GM20431 (cell line): Measurements from ENCODE around the gene SH3BP5.

ENCODE experiments used
- in situ Hi-C: fragments of 300-500 bp; cut with MseI, MboI; formaldehyde crosslinking; loops from one replicate; pipeline ENCODE4 v1.15.0; 2020; ENCODE audit warnings: low sequenced_read_pairs; ENCODE audit not compliant: unreplicated experiment

SH3BP5 gene

GRCh38 chr3:15347737-15348110, 15.3 kb upstream of the SH3BP5 start:
- in situ Hi-C loops, result no loop called here

- in situ Hi-C loops, result no loop called here
Observed at GRCh38 chr3:15347063-15347736, 14.8 kb upstream of the SH3BP5 start.

- in situ Hi-C loops, result no loop called here
Observed at GRCh38 chr3:15346516-15346915, 14.1 kb upstream of the SH3BP5 start.

GRCh38 chr3:15345608-15346137, 13.3 kb upstream of the SH3BP5 start:
- in situ Hi-C loops, result no loop called here

- in situ Hi-C loops, result no loop called here
Observed at GRCh38 chr3:15345066-15345607, 12.8 kb upstream of the SH3BP5 start.

- in situ Hi-C loops, result no loop called here
Observed at GRCh38 chr3:15342945-15343344, 10.6 kb upstream of the SH3BP5 start.

GRCh38 chr3:15342246-15342645, 9.9 kb upstream of the SH3BP5 start:
- in situ Hi-C loops, result no loop called here

GRCh38 chr3:15341030-15341726, 8.8 kb upstream of the SH3BP5 start:
- in situ Hi-C loops, result no loop called here

- in situ Hi-C loops, result no loop called here
Observed at GRCh38 chr3:15339786-15340215, 7.4 kb upstream of the SH3BP5 start.

GRCh38 chr3:15339001-15339400, 6.6 kb upstream of the SH3BP5 start:
- in situ Hi-C loops, result no loop called here

GRCh38 chr3:15337963-15338362, 5.6 kb upstream of the SH3BP5 start:
- in situ Hi-C loops, result no loop called here

GRCh38 chr3:15336057-15336456, 3.7 kb upstream of the SH3BP5 start:
- in situ Hi-C loops, result no loop called here

GRCh38 chr3:15333956-15334263, 1.5 kb upstream of the SH3BP5 start:
- in situ Hi-C loops, result no loop called here

- in situ Hi-C loops, result no loop called here
Observed at GRCh38 chr3:15333099-15333955, 941 bp upstream of the SH3BP5 start.

GRCh38 chr3:15331606-15332404, 581 bp downstream of the SH3BP5 start:
- in situ Hi-C loops, result no loop called here

GRCh38 chr3:15331072-15331605, 1.2 kb downstream of the SH3BP5 start:
- in situ Hi-C loops, result no loop called here

GRCh38 chr3:15330031-15330596, 2.3 kb downstream of the SH3BP5 start:
- in situ Hi-C loops, result no loop called here

- in situ Hi-C loops, result no loop called here
Observed at GRCh38 chr3:15329046-15330005, 3.1 kb downstream of the SH3BP5 start.
